Common myeloid progenitor, CD34-positive (primary cell): ENCODE data around the gene MAP4K2.

Source experiments
- CTCF ChIA-PET: fragments of 350-600 bp; sonication (Branson Sonifier 250); formaldehyde crosslinking; loops from one replicate; lab custom pipeline; 2021; ENCODE audit warnings: antibody characterized with exemption; lab: Charles Lee
- POLR2A ChIA-PET: fragments of 350-600 bp; sonication (Branson Sonifier 250); formaldehyde crosslinking; loops from one replicate; lab custom pipeline; 2021; ENCODE audit warnings: antibody characterized with exemption; lab: Charles Lee
- DNase-seq, 3 donors: peaks; one replicate each; pipeline versions ENCODE4 v3.0.0 to v3.0.0-alpha.2; 2013
- H3K27ac ChIP-seq, 2 experiments: 1 replicate in 1 of 2; 2 replicates in 1 of 2; pipeline ENCODE4 v1.7.0; 2013; ENCODE audit warnings: inconsistent platforms in 2 of 2, low read length in 2 of 2, mild to moderate bottlenecking in 2 of 2, low read depth in 1 of 2, moderate library complexity in 1 of 2; ENCODE audit not compliant: severe bottlenecking in 2 of 2, insufficient read depth in 1 of 2, poor library complexity in 1 of 2
- H3K27me3 ChIP-seq, 5 experiments: replicated peaks in 2 of 5; 1 replicate in 3 of 5; 2 replicates in 2 of 5; pipeline versions ENCODE4 v1.6.1 to v1.7.0; 2013; ENCODE audit warnings: low read length in 4 of 5, mild to moderate bottlenecking in 2 of 5, moderate library complexity in 2 of 5, inconsistent platforms in 1 of 5; ENCODE audit not compliant: insufficient read depth in 5 of 5, control insufficient read depth in 4 of 5
- H3K36me3 ChIP-seq, 4 experiments: 1 replicate in 2 of 4; 2 replicates in 2 of 4; pipeline versions ENCODE4 v1.6.1 to v1.7.0; 2013; ENCODE audit warnings: low read length in 3 of 4, control low read depth in 1 of 4, mild to moderate bottlenecking in 1 of 4; ENCODE audit not compliant: control insufficient read depth in 4 of 4, insufficient read depth in 4 of 4
- H3K4me1 ChIP-seq, 4 experiments: 1 replicate in 3 of 4; 2 replicates in 1 of 4; pipeline versions ENCODE4 v1.6.1 to v1.7.1; 2013; ENCODE audit warnings: low read length in 3 of 4, mild to moderate bottlenecking in 3 of 4, control low read depth in 1 of 4, inconsistent platforms in 1 of 4, moderate library complexity in 1 of 4; ENCODE audit not compliant: control insufficient read depth in 4 of 4, insufficient read depth in 4 of 4; ENCODE audit errors: control extremely low read depth in 1 of 4
- H3K4me3 ChIP-seq, 7 experiments: 1 replicate in 4 of 7; 2 replicates in 3 of 7; pipeline versions ENCODE4 v1.5.1 to v1.7.0; 2013; ENCODE audit warnings: mild to moderate bottlenecking in 7 of 7, low read length in 6 of 7, moderate library complexity in 6 of 7, inconsistent platforms in 2 of 7, low read depth in 2 of 7, control low read depth in 1 of 7; ENCODE audit not compliant: insufficient read depth in 4 of 7, control insufficient read depth in 1 of 7; ENCODE audit errors: extremely low read depth in 1 of 7
- H3K9me3 ChIP-seq, 5 experiments: 1 replicate in 4 of 5; 2 replicates in 1 of 5; pipeline versions ENCODE4 v1.6.1 to v1.7.1; 2013; ENCODE audit warnings: low read length in 4 of 5, mild to moderate bottlenecking in 2 of 5, inconsistent platforms in 1 of 5, low read depth in 1 of 5, moderate library complexity in 1 of 5; ENCODE audit not compliant: control insufficient read depth in 4 of 5, insufficient read depth in 2 of 5; ENCODE audit errors: control extremely low read depth in 1 of 5
- WGBS: methylation state at CpG from one replicate; pipeline ENCODE4 v1.1.5; 2013; ENCODE audit not compliant: insufficient coverage; 5-methylcytosine and 5-hydroxymethylcytosine counted together

MAP4K2 gene

DNA sequence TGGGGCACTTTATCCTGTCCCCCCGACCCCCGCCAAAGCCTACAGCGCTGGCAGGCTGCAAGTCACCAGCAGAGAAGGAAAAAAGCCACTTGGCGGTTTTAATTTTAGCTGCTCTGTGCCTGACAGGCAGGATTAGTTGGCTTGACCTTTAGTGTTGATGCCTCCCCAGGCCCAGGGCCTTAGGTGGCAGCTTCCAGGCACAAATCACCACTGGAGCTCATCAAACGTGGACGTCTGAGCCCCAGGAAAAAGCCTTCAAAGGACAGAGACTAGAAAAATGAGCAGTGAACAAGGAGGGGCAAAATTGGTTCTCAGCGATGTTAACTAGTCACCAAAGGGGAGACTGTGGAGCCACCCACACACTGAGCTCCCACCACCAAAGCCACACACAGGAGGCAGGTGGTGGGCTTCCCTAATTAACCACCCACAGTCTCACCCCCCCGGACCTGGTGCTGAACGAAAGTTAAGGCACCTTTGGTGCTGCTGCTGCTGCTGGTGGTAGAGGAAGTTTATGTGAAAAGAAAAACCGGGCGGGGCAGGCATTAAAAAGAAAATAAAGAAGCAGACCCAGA is 38.9 kb downstream of the MAP4K2 start:
- WGBS = 43% methylated on average over 6 of the region's 11 CpGs
- Histone ChIP-seq H3K4me3 (peak overlapping the region in 2 of 7 experiments; percentile 26 to 31), H3K27ac (peak overlapping the region in 1 of 2 experiments; percentile 67), H3K4me1 (peaks cover 12 to 77% (median 67%) of the 10 kb centered on the region in 4 experiments), H3K9me3 (no peaks in the 10 kb centered on the region), H3K36me3 (peaks cover 20 to 68% (median 56%) of the 10 kb centered on the region in 4 experiments), H3K27me3 (no peaks in the 10 kb centered on the region)
- CTCF ChIA-PET = interaction anchor here (1.1 to 20.1 kb wide), 4 partner anchors 8 to 75 kb away, joined by 4 to 345 read pairs (median 20); partner anchors contain the start of gene RASGRP2
- peak; percentile 78 to 97 (median 96) for DNase-seq
- POLR2A ChIA-PET = interaction anchor here (0.7 to 9.5 kb wide), 6 partner anchors 8 to 735 kb away, joined by 3 to 152 read pairs (median 6); partner anchors contain the start of genes MALAT1, RASGRP2 and SF1

DNA sequence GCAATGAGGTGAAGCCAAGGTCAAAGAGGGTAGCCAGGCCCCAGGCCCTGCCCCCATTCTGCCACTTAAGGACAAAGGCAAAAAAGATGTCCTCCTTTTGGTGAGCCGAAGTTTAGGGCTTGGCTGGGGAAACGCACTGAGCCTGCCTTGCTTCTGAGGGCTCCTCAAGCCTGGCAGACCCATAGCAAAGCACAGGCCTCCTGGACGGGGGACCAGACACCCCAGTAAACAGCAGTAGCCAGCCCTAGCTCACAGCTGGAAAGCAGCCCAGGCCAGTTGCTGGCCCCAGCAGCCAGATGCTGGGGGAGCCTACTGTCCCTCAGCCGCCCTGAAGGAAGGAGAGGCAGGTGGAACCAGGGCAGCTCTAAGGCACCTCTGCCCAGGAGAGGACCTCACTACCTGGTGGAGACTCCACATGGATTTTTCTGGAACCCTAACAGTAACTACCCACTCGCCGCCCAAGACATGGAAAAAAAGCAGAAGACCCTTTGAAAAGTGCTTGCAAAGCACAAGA is 39.4 kb downstream of the MAP4K2 start:
- POLR2A ChIA-PET = interaction anchor here (0.7 to 9.5 kb wide), 6 partner anchors 9 to 736 kb away, joined by 3 to 152 read pairs (median 6); partner anchors contain the start of genes MALAT1, RASGRP2 and SF1
- Histone ChIP-seq H3K4me1 (peaks cover 12 to 75% (median 67%) of the 10 kb centered on the region in 4 experiments), H3K27me3 (no peaks in the 10 kb centered on the region), H3K4me3 (peak overlapping the region in 3 of 7 experiments; percentile 15 to 31 (median 26)), H3K9me3 (no peaks in the 10 kb centered on the region), H3K27ac (peak overlapping the region in 1 of 2 experiments; percentile 67), H3K36me3 (peaks cover 15 to 62% (median 51%) of the 10 kb centered on the region in 4 experiments)
- no peak for DNase-seq
- CTCF ChIA-PET = interaction anchor here (0.8 to 20.1 kb wide), 7 partner anchors 9 to 409 kb away, joined by 3 to 345 read pairs (median 4); partner anchors contain the start of genes RASGRP2 and SF1
- 83% methylated on average over 5 of the region's 6 CpGs for whole genome bisulfite sequencing

DNA sequence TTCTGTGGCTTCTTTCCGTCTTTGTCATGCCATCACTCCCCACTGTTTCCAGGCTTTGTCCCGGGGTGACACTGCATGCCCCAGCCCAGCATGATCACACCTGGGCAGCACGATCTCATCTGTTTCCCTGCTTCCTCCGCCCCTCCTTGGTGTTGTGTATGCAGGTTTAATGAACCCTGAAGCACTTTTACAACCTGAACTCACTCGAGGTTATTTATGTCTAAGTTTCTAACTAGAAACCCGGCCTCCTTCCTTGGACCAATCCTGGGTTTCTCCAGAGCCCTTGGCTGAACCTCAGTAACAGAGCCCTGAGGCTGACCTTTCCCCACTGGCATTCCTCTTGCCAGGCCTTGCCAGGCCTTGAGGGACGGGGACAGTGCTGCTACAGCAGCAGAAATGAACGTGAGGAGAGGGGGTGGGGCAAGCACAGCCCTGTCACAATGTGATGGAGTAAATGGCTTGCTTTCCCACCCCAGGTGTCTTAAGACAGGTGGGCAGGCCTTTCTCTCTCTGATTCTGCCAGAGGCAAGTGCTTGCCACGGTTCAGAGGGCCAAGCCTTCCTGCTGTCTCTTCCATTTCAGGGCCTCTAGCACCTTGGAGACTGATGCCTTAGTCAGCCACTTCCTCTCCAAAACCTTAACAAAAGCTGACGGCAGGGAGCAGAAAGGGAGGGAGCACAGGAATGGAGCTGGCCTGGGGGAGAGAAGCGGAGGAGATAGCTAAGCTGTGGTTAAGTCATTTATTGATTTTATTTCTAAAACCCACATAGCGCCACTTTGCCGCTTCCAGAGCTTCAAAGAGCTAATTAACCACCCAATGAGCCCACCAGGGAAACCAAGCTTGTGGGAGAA is 40.1 kb downstream of the MAP4K2 start:
- Histone ChIP-seq H3K4me3 (peak overlapping the region in 1 of 7 experiments; percentile 26), H3K27ac (peak overlapping the region in 1 of 2 experiments; percentile 67), H3K36me3 (peaks cover 10 to 55% (median 44%) of the 10 kb centered on the region in 4 experiments), H3K4me1 (peaks cover 12 to 72% (median 63%) of the 10 kb centered on the region in 4 experiments), H3K27me3 (no peaks in the 10 kb centered on the region), H3K9me3 (no peaks in the 10 kb centered on the region)
- 76% methylated on average over 8 of the region's 13 CpGs for WGBS
- POLR2A ChIA-PET = interaction anchor here (1.2 to 9.5 kb wide), 5 partner anchors 11 to 737 kb away, joined by 3 to 152 read pairs (median 9); partner anchors contain the start of genes MALAT1, RASGRP2 and SF1
- CTCF ChIA-PET = interaction anchor here (0.8 to 20.1 kb wide), 9 partner anchors 8 to 408 kb away, joined by 3 to 345 read pairs (median 4); partner anchors contain the start of genes RASGRP2 and SF1
- DNase-seq = peak in 1 of 3 donors; percentile 50

DNA sequence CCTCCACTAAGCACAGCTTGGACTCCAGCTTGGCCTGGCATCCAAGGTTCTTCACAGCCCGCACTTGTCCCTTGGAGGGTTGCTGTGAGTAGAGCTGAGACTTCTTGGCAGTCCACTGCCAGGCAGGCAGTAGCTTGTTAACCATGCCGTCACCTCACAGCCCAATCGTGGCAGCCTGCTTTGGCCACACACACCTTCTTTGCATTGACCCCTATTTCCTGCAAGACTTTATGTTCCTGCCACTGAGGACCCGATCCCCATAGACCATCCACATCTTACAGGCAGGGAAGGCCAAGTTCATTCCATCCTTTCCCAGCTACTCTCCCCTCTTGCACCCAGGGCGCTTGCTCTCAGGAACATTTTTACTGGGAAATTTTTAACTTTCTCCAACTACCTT is 40.7 kb downstream of the MAP4K2 start:
- POLR2A ChIA-PET = interaction anchor here (1.2 to 9.5 kb wide), 3 partner anchors 10 to 24 kb away, joined by 3 to 152 read pairs (median 9); partner anchors contain the start of gene RASGRP2
- H3K36me3 ChIP-seq = peaks cover 8 to 49% (median 38%) of the 10 kb centered on the region in 4 experiments
- H3K27ac ChIP-seq = no peak overlapping the region
- DNase-seq = peak in 2 of 3 donors; percentile 43
- H3K27me3 ChIP-seq = no peaks in the 10 kb centered on the region
- 90% methylated on average over 3 of the region's 5 CpGs for WGBS
- no peaks in the 10 kb centered on the region for H3K9me3 ChIP-seq
- H3K4me3 ChIP-seq = no peak overlapping the region
- H3K4me1 ChIP-seq = peaks cover 12 to 66% (median 57%) of the 10 kb centered on the region in 4 experiments
- CTCF ChIA-PET = interaction anchor here (1.0 to 20.1 kb wide), 4 partner anchors 8 to 18 kb away, joined by 3 to 345 read pairs (median 18); partner anchors contain the start of gene RASGRP2

DNA sequence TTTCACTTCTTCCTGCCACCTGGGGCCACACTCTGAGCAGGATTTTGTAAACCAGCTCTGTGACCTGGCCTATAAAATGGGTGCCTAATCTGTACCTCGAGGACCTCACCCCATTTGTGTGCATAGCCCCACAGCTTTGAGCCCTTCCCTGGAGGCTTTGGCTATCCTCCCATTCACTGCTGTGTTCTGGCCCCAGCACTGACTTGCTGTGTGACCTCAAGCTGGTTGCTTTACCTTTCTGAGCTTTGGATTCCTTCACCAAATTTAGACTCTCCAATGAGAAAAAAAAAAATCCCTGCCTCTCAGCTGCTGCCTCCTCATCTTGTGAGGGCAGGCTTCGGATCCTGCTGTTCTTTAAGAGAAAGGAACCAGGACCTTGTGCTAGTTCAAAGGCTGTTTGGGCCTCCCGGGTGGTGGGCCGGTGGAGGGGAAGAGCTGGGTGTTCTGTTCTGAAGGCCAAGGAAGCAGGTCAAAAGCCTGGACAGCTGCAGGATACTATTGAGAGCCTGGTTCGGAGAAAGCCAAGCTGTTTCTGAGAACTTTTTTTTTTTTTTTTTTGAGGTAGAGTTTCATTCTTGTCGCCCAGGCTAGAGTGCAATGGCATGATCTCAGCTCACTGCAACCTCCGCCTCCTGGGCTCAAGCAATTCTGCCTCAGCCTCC is 42.1 kb downstream of the MAP4K2 start:
- POLR2A ChIA-PET = interaction anchor here (1.1 to 9.5 kb wide), 3 partner anchors 9 to 16 kb away, joined by 4 to 152 read pairs (median 9); partner anchors contain the start of gene RASGRP2
- 77% methylated on average over 6 of the region's 7 CpGs for WGBS
- Histone ChIP-seq H3K9me3 (no peaks in the 10 kb centered on the region), H3K36me3 (peaks cover 6 to 37% (median 29%) of the 10 kb centered on the region in 4 experiments), H3K4me3 (no peak overlapping the region), H3K4me1 (peaks cover 12 to 58% (median 47%) of the 10 kb centered on the region in 4 experiments), H3K27ac (no peak overlapping the region), H3K27me3 (no peaks in the 10 kb centered on the region)
- peak in 2 of 3 donors; percentile 28 to 36 for DNase-seq
- CTCF ChIA-PET = interaction anchor here (0.9 to 20.1 kb wide), 3 partner anchors 8 to 16 kb away, joined by 3 to 345 read pairs (median 6); partner anchors contain the start of gene RASGRP2
